SH-SY5Y (cell line): ENCODE measurements around the gene OST4.

ENCODE experiments used
- GATA2 ChIP-seq: IDR thresholded peaks from 2 replicates; pipeline ENCODE4 v1.6.1; 2011; ENCODE audit warnings: mild to moderate bottlenecking, low read depth, low read length
- GATA3 ChIP-seq: IDR thresholded peaks from 2 replicates; pipeline ENCODE4 v1.6.1; 2011; ENCODE audit warnings: low read depth, mild to moderate bottlenecking, low read length, moderate library complexity

GRCh38 chr2:27088634-27089033 is 17.2 kb upstream of the OST4 start:
- TF ChIP-seq GATA3 (no peak), GATA2 (no peak)
